ENCODE results near the gene TARBP2. TPM values are rescaled to one million over a fixed set of nuclear protein-coding genes. Genes with fewer than 3 reads are reported as not detected.
A peak's percentile ranks its signal among the peaks of the same experiment; 100 is the strongest.

Gene TARBP2
- total RNA-seq, 4 donors from 2014 or later = 25.9 to 34.1 (median 31.0) TPM

- 53 to 64% methylated on average over 9 to 10 of the region's 10 CpGs for WGBS, 2 donors
- intact Hi-C loops (cut with DNase I; ENCODE audit: low total_unique reads) = no loop called here
- TF ChIP-seq CTCF (IDR thresholded peaks at IDR 0.05) = no peak
- no peak for TF ChIP-seq POLR2A (IDR thresholded peaks at IDR 0.05)
- no peak overlapping the region for H3K4me3 ChIP-seq (ENCODE audit: low read depth, poor library complexity, severe bottlenecking)
- DNase-seq (ENCODE audit: low spot score in 2 of 2) = no peak
Observed at GRCh38 chr12:53505086-53505485, 4.0 kb downstream of the TARBP2 start.

GRCh38 chr12:53505555-53506449, 4.7 kb downstream of the TARBP2 start:
- H3K4me3 ChIP-seq (ENCODE audit: low read depth, poor library complexity, severe bottlenecking) = no peak overlapping the region
- WGBS, 2 donors = 79 to 84% methylated on average over 19 of the region's 19 CpGs
- intact Hi-C loops (cut with DNase I; ENCODE audit: low total_unique reads) = no loop called here
- TF ChIP-seq POLR2A (IDR thresholded peaks at IDR 0.05) (no peak), CTCF (IDR thresholded peaks at IDR 0.05) (no peak)
- DNase-seq (ENCODE audit: low spot score in 2 of 2) = no peak

- intact Hi-C loops (cut with DNase I; ENCODE audit: low total_unique reads) = no loop called here
- 23 to 25% methylated on average over 2 of the region's 2 CpGs for WGBS, 2 donors
- no peak overlapping the region for H3K4me3 ChIP-seq (ENCODE audit: low read depth, poor library complexity, severe bottlenecking)
- no peak for DNase-seq (ENCODE audit: low spot score in 2 of 2)
- no peak for TF ChIP-seq CTCF (IDR thresholded peaks at IDR 0.05)
- no peak for TF ChIP-seq POLR2A (IDR thresholded peaks at IDR 0.05)
Observed at GRCh38 chr12:53506450-53506785, 5.3 kb downstream of the TARBP2 start.

- DNase-seq (ENCODE audit: low spot score in 2 of 2) = peak in 1 of 2 donors; percentile 61
- TF ChIP-seq POLR2A (IDR thresholded peaks at IDR 0.05) = no peak
- no peak for TF ChIP-seq CTCF (IDR thresholded peaks at IDR 0.05)
- no peak within 1 kb of the TSS for H3K4me3 ChIP-seq (ENCODE audit: low read depth, poor library complexity, severe bottlenecking)
- intact Hi-C loops (cut with DNase I; ENCODE audit: low total_unique reads) = no loop called here
- WGBS, 2 donors = 83 to 86% methylated on average over 9 of the region's 9 CpGs
Observed at GRCh38 chr12:53506881-53507602, 6.0 kb downstream of the TARBP2 start, which contains the start of gene NPFF. TSS of gene NPFF (minus strand) at chr12:53507484. CDS start at chr12:53507474, 10 bp downstream.

GRCh38 chr12:53507603-53507885, 6.5 kb downstream of the TARBP2 start:
- DNase-seq (ENCODE audit: low spot score in 2 of 2) = no peak
- WGBS, 2 donors = 75 to 80% methylated on average over 4 of the region's 4 CpGs
- intact Hi-C loops (cut with DNase I; ENCODE audit: low total_unique reads) = no loop called here
- TF ChIP-seq POLR2A (IDR thresholded peaks at IDR 0.05) (no peak), CTCF (IDR thresholded peaks at IDR 0.05) (no peak)
- H3K4me3 ChIP-seq (ENCODE audit: low read depth, poor library complexity, severe bottlenecking) = no peak overlapping the region

Measured in lower leg skin (tissue), 4 donors.